HG03097 (cell line): ENCODE data around the gene GFRA1.

Experiments
- ATAC-seq: cut with Tn5 transposase; IDR thresholded peaks from one replicate; pipeline ENCODE4 v1.9.1; 2021; ENCODE audit not compliant: unreplicated experiment, low FRiP score

GFRA1 gene

DNA sequence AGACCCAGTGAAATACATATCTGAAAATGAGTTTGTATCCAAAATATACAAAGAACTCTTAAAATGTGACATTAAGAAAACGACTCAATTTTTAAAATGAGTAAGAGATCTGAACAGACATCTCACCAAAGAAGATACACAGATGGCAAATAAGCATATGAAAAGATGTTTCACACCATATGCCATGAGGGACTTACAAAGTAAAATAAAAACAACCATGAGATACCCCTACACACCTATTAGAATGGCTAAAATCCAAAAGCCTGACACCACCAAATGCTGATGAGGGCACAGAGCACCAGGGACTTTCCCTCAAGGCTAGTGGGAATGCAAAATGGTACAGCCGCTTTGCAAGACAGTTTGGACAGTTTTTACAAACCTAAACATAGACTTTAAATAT is 27.9 kb downstream of the GFRA1 start:
- no peak for ATAC-seq

GRCh38 chr10:116241642-116242410 is 31.2 kb downstream of the GFRA1 start:
- no peak for ATAC-seq

DNA sequence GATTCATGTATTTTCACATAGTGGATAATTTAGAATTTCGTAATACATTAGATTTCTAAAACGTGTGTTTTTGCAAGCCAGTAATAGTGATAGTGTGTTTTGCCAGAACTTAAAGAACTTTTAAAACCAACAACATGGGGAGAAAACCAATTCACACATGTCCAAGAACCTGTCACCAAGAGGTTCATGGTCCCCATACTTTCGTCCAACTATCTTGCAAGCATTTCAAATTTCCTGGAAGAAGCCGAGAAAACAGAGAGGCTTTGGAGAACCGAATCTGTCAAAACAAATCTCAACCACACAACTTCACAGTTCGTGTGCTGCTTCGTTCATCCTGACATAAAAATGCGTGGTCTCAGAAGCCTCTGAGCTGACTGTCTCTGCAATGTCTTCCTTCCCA is 31.9 kb downstream of the GFRA1 start:
- ATAC-seq: no peak

GRCh38 chr10:116240157-116240950 is 32.7 kb downstream of the GFRA1 start:
- ATAC-seq: no peak

DNA sequence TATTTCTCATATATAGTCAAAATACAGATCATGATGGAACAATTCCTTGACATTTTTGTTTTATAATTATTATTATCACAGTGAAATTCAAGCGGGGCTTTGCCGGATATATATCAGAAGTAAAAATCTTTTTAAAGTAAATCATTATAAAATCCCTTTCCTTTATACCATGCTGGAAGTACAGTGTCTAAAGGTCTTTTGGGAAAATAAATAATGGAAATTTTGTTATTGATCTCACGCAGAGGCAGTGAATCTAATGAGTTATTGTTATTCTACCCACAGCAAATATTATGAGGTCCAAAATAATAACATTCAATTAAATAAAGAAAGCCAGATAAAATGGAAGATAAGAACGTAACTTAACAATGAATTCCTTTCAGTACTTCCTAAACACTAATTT is 33.8 kb downstream of the GFRA1 start:
- no peak for ATAC-seq

DNA sequence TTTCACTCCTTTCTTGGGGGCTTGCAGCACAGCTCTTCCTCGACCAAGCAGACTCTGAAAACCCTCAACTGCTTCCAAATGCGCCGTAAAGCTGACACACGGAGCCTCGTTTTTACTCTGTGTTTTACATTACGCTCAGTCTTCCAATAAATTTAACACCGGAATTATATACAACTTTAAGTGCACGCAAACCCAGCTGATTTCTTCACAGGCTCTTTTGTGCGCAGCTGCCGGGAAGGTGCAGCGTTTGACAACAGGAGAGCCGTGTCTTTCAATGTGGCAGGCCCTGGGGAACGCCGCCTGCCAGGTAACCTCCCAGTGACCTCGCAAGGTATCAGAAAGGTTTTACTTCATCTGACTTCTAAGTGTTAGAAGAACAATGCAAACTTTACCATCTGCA is 35.0 kb downstream of the GFRA1 start:
- ATAC-seq: no peak

GRCh38 chr10:116237260-116237659 is 35.7 kb downstream of the GFRA1 start:
- ATAC-seq: no peak

DNA sequence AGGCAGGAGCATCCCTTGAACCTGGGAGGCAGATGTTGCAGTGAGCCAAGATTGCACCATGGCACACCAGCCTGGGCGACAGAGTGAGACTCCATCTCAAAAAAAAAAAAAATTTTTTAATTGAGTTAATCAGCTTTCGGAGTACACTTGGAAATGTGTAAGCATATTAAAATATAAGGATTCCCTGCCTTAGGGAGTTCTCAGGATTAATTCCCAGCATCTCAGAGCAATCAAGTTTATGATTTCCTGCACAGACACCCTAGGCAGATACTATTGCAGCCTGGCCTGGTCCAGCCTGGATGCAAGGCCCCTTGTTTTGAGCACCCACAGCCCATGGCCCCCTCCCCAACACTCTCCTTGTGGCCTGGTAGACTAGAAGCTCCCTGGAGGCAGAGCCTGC is 39.8 kb downstream of the GFRA1 start:
- no peak for ATAC-seq

DNA sequence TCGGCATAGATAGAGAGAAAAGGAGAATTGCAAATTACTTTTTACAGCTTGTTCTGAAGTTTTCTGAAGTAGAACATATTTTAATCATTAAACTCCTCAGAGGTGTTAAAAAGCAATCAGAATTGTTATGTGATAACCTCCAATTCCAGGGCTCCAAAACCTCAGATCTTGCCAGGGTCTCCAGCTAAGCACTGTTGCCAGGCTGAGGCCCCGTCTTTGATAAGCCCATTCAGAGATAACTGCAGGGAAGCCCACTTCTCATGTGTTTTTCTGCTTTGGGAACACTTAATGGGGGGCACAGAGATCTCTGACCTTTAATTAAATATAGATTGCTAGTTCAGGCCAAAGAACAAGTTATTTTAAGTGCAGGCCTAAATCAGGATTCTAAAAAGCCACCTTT is 40.4 kb downstream of the GFRA1 start:
- ATAC-seq: no peak

GRCh38 chr10:116226766-116227165 is 46.2 kb downstream of the GFRA1 start:
- no peak for ATAC-seq

DNA sequence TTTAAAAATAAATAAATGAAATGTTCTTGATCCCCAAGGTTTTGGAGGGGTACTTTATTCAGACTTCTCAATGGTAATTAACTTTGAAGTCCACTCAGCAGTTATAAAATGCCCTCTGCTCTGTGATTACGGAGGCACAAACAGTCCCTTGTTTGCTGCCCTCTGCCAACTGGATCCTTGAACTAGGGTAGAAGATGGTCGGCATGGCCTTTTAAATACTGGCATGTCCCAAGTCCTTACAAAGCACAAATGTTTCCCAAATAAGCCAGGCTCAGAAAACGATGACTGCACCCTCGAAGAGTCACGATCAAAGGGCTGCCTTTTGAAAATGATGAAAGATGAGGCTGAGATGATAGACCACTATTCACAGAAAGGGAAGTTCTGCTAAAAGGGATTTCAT is 47.0 kb downstream of the GFRA1 start:
- ATAC-seq: no peak

DNA sequence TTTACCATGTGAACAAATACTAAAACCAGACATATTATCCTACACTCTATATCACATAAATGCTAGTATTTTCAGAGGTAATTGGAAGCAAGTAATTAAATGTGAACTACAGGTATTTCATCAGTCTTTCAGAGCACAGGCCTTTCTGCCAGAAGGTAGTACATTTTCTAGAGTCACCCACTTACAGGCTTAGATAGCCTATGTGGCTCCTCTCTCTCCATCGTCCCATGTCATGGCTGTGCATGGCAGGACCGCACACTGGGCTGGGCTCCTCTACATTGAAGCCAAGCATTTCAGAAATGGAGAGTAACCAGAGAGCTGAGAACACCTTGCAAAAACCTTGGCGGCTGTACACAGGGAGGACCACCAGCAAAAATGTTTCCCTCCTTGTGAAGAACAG is 49.7 kb downstream of the GFRA1 start:
- no peak for ATAC-seq

DNA sequence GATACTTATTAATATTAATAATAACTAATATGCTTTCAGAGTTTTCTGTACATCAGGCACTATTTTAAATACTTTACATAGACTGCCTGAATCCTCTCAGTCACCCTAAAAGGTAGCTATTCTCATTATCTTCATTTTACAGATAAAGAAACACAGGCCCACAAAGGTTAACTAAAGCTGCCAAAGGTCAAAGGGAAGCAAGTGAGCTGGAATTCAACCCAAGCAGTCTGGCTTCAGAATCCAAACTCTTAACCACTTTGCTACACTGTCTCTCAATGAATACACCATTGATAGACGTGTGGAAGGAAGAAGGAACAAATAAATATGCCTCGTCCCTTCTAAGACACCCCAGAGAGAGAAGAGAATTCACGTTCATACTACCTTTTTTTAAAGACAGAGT is 52.0 kb downstream of the GFRA1 start:
- no peak for ATAC-seq

DNA sequence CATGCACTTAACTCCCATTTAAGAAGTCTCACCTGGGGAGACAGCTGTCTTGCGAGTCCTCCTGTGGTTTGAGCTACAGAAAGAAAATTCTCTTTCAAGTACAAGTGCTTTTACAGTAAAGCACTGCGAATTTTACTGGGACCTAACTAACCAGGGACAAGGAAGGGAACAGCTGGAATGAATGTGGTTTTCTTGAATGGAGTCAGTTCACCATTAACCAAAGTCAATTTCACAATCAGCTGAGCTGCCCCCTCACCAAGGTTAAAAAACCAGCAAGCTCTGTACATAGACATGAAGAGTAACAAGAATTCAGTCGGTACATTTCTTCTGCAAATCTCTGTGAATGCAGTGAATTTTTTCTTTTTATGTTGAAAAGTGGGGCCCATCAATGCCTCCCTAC is 56.3 kb downstream of the GFRA1 start:
- ATAC-seq: no peak

- no peak for ATAC-seq
These were observed 57.4 kb downstream of the GFRA1 start for GRCh38 chr10:116215651-116216050.

GRCh38 chr10:116211682-116212081 is 61.3 kb downstream of the GFRA1 start:
- ATAC-seq: no peak

DNA sequence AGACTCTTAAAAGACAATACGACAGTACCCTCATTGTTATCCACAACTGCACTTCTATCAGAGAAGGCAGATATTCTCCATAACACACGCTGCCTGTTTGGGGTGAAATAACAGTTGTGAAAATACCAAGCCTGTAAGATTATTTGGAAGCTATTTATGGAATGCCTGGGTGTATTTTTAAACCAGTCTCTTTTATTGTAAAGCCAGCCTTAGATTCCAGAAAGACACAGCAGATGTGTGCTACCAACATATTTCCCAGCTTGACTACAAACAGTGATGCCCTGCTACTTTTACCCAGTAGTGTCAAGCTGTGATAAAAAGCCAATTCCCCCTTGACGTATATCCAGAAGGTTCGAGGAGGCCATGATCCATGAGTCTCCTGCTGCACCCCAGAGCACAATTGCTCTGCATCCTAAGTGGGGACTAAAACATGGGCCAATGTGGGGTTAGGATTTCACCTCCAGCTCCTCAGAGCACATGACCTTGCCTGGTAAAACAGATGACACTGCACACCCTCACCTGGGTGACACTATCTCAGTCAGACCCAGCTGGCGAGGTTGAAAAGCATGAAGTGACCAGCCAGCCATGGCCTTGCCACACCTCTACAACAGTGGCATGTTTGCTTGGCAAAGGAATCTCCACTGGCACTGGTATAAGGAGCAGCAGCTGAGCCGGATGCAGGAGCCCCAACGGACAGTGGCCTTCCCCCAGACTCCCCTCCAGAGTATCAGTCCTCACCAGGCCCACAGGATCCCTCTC is 62.2 kb downstream of the GFRA1 start:
- ATAC-seq: no peak

- ATAC-seq: no peak
These were observed 63.2 kb downstream of the GFRA1 start for GRCh38 chr10:116209781-116210180.

- ATAC-seq: no peak
These were observed 63.9 kb downstream of the GFRA1 start for GRCh38 chr10:116208956-116209567.

- no peak for ATAC-seq
These were observed 65.3 kb downstream of the GFRA1 start for GRCh38 chr10:116207690-116208089.

GRCh38 chr10:116203661-116204060 is 69.3 kb downstream of the GFRA1 start:
- ATAC-seq: no peak
